Activated T-helper 9 cell treated with anti-CD3 and anti-CD28 coated beads, Interleukin-2, amount 50 U/mL, for 16 hours (primary cell): ENCODE results near the gene SLC29A3.

Experiments used
- DNase-seq: peaks from one replicate; pipeline ENCODE4 v3.0.0-alpha.2; 2020; ENCODE audit warnings: low read depth

SLC29A3 gene

GRCh38 chr10:71370031-71370430 is 51.0 kb downstream of the SLC29A3 start:
- no peak for DNase-seq

- no peak for DNase-seq
Measured at GRCh38 chr10:71371750-71372166, 52.7 kb downstream of the SLC29A3 start.

GRCh38 chr10:71372882-71373495 is 53.9 kb downstream of the SLC29A3 start:
- no peak for DNase-seq

- no peak for DNase-seq
Measured at GRCh38 chr10:71374481-71375233, 55.6 kb downstream of the SLC29A3 start.

GRCh38 chr10:71375952-71376351 is 56.9 kb downstream of the SLC29A3 start:
- DNase-seq: no peak

GRCh38 chr10:71378336-71379117 is 59.5 kb downstream of the SLC29A3 start:
- DNase-seq: no peak

GRCh38 chr10:71379118-71379766 is 60.2 kb downstream of the SLC29A3 start:
- no peak for DNase-seq

- DNase-seq: no peak
Measured at GRCh38 chr10:71380841-71381240, 61.8 kb downstream of the SLC29A3 start.

- DNase-seq: no peak
Measured at GRCh38 chr10:71381611-71382010, 62.6 kb downstream of the SLC29A3 start.

GRCh38 chr10:71382028-71382427 is 63.0 kb downstream of the SLC29A3 start:
- DNase-seq: no peak

- no peak for DNase-seq
Measured at GRCh38 chr10:71382757-71383156, 63.7 kb downstream of the SLC29A3 start.

- peak; percentile 66 for DNase-seq
Measured at GRCh38 chr10:71383972-71384687, 65.1 kb downstream of the SLC29A3 start.

GRCh38 chr10:71388171-71388570 is 69.1 kb downstream of the SLC29A3 start:
- DNase-seq: no peak

GRCh38 chr10:71388583-71389310 is 69.7 kb downstream of the SLC29A3 start:
- no peak for DNase-seq

GRCh38 chr10:71389768-71390460 is 70.9 kb downstream of the SLC29A3 start:
- DNase-seq: no peak

GRCh38 chr10:71390461-71390835 is 71.4 kb downstream of the SLC29A3 start:
- DNase-seq: no peak

GRCh38 chr10:71390921-71391690 is 72.0 kb downstream of the SLC29A3 start:
- no peak for DNase-seq

- no peak for DNase-seq
Measured at GRCh38 chr10:71391701-71392100, 72.6 kb downstream of the SLC29A3 start.

- DNase-seq: no peak
Measured at GRCh38 chr10:71392292-71392691, 73.2 kb downstream of the SLC29A3 start.
